ENCODE results near the gene IL1RL1. TPM values are rescaled to one million over a fixed set of nuclear protein-coding genes. Genes with fewer than 3 reads are reported as not detected.
"Not testable (repeated sequence)": the region's sequence is repeated elsewhere in the genome, so short reads cannot be mapped to it uniquely, and the experiment has no call there.

IL1RL1 gene
- total RNA-seq, 2 experiments from 2014 or later: not detected

DNA sequence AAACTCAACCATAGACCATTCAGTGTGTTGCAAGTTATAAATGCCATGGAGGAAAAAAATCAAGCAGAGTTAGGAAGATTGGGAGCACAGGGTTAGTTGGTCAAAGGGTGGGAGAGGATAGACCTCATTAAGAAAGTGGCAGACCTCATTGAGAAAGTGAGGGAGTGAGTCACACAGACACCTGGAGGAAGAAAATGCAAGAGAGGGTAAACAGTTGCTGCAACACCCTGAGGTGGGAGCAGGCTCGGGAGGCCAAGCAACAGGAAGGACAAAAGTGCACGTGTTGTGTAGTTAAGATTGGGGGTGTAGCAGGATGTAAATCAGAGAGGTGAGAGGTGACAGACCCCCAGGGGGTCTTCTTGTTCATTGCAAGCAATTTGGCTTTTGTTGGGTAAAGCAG lies 6.4 kb downstream of the IL1RL1 start:
- TF ChIP-seq CTCF (conservative IDR thresholded peaks at IDR 0.05; ENCODE audit: low read length): no peak
- TF ChIP-seq EZH2phosphoT487 (IDR thresholded peaks at IDR 0.05; ENCODE audit: borderline replicate concordance, low read depth, low read length): no peak
- no peak overlapping the region for H3K4me2 ChIP-seq (ENCODE audit: low read length)
- ChIA-PET POLR2A (no interaction called here), CTCF (ENCODE audit: unreplicated experiment) (no interaction called here)
- H3K36me3 ChIP-seq (ENCODE audit: insufficient read depth, low read length): no peaks in the 10 kb centered on the region
- no TSS peak for BruUV-seq (replicated peaks)
- no peaks in the 10 kb centered on the region for H3K79me2 ChIP-seq (ENCODE audit: insufficient read depth, low read depth, low read length)
- H3K4me1 ChIP-seq (ENCODE audit: insufficient read depth, low read length, poor library complexity, severe bottlenecking): no peaks in the 10 kb centered on the region
- H4K20me1 ChIP-seq (ENCODE audit: insufficient read depth, low read length): no peaks in the 10 kb centered on the region
- DNase-seq (ENCODE audit: low spot score): no peak
- H3K9me2 ChIP-seq (ENCODE audit: insufficient read depth, low read length): no peaks in the 10 kb centered on the region
- intact Hi-C loops (cut with micrococcal nuclease; ENCODE audit: unreplicated experiment): no loop called here
- H3K9me3 ChIP-seq (ENCODE audit: low read length): no peaks in the 10 kb centered on the region
- H3K4me3 ChIP-seq (ENCODE audit: low read depth, low read length, poor library complexity, severe bottlenecking): no peak overlapping the region
- H2AFZ ChIP-seq (ENCODE audit: low read length): no peak overlapping the region
- no peak overlapping the region for H3K27ac ChIP-seq (ENCODE audit: low read depth, low read length, poor library complexity, severe bottlenecking)

GRCh38 chr2:102318437-102318836 lies 7.1 kb downstream of the IL1RL1 start:
- H3K79me2 ChIP-seq (ENCODE audit: insufficient read depth, low read depth, low read length): no peaks in the 10 kb centered on the region
- H3K36me3 ChIP-seq (ENCODE audit: insufficient read depth, low read length): no peaks in the 10 kb centered on the region
- H3K4me2 ChIP-seq (ENCODE audit: low read length): no peak overlapping the region
- BruUV-seq (replicated peaks): no TSS peak
- no peak for DNase-seq (ENCODE audit: low spot score)
- intact Hi-C loops (cut with micrococcal nuclease; ENCODE audit: unreplicated experiment): no loop called here
- H2AFZ ChIP-seq (ENCODE audit: low read length): no peak overlapping the region
- POLR2A ChIA-PET: no interaction called here
- no peak overlapping the region for H3K27ac ChIP-seq (ENCODE audit: low read depth, low read length, poor library complexity, severe bottlenecking)
- CTCF ChIA-PET (ENCODE audit: unreplicated experiment): no interaction called here
- no peaks in the 10 kb centered on the region for H4K20me1 ChIP-seq (ENCODE audit: insufficient read depth, low read length)
- no peak for TF ChIP-seq EZH2phosphoT487 (IDR thresholded peaks at IDR 0.05; ENCODE audit: borderline replicate concordance, low read depth, low read length)
- TF ChIP-seq CTCF (conservative IDR thresholded peaks at IDR 0.05; ENCODE audit: low read length): no peak
- no peaks in the 10 kb centered on the region for H3K9me3 ChIP-seq (ENCODE audit: low read length)
- no peaks in the 10 kb centered on the region for H3K4me1 ChIP-seq (ENCODE audit: insufficient read depth, low read length, poor library complexity, severe bottlenecking)
- no peaks in the 10 kb centered on the region for H3K9me2 ChIP-seq (ENCODE audit: insufficient read depth, low read length)
- H3K4me3 ChIP-seq (ENCODE audit: low read depth, low read length, poor library complexity, severe bottlenecking): no peak overlapping the region

DNA sequence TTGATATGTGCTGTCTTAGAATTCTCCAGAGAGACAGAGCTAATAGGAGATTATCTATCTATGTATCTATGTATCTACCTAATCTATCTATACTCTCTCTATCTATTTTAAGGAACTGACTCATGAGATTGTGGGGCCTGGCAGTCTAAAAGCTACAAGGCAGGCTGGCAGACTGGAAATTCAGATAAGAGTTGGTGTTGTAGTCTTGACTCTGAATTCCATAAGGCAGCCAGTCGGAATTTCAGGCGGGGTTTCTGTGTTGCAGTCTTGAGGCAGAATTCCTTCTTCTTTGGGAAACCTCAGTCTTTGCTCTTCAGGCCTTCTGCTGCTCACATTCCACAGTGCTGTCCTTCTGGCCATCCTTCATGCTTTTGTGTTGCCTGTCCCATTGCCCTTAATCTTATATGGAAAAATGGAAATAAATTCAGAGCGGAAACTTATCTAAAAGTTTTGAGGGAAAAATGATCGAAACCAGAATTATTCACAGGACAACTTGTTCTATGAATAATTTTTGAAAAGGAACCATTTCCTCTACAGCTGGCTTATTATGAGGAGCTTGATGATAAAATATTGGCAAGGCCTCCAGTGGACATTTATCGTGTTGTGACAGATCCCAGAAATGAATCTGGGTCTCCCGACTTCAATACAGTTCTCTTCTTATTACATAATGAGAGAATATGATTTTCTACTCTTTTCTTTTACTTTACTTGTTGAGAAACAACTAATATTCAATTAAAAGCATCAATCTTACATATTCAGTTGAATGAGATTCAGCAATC lies 10.8 kb downstream of the IL1RL1 start:
- DNase-seq (ENCODE audit: low spot score): no peak
- H3K9me2 ChIP-seq (ENCODE audit: insufficient read depth, low read length): no peaks in the 10 kb centered on the region
- no TSS peak for BruUV-seq (replicated peaks)
- no peak overlapping the region for H3K27ac ChIP-seq (ENCODE audit: low read depth, low read length, poor library complexity, severe bottlenecking)
- no peaks in the 10 kb centered on the region for H3K36me3 ChIP-seq (ENCODE audit: insufficient read depth, low read length)
- no peaks in the 10 kb centered on the region for H3K9me3 ChIP-seq (ENCODE audit: low read length)
- H2AFZ ChIP-seq (ENCODE audit: low read length): no peak overlapping the region
- TF ChIP-seq EZH2phosphoT487 (IDR thresholded peaks at IDR 0.05; ENCODE audit: borderline replicate concordance, low read depth, low read length): no peak
- no peak for TF ChIP-seq CTCF (conservative IDR thresholded peaks at IDR 0.05; ENCODE audit: low read length)
- H3K4me1 ChIP-seq (ENCODE audit: insufficient read depth, low read length, poor library complexity, severe bottlenecking): no peaks in the 10 kb centered on the region
- no peak overlapping the region for H3K4me2 ChIP-seq (ENCODE audit: low read length)
- ChIA-PET POLR2A (no interaction called here), CTCF (ENCODE audit: unreplicated experiment) (no interaction called here)
- intact Hi-C loops (cut with micrococcal nuclease; ENCODE audit: unreplicated experiment): no loop called here
- no peaks in the 10 kb centered on the region for H4K20me1 ChIP-seq (ENCODE audit: insufficient read depth, low read length)
- no peaks in the 10 kb centered on the region for H3K79me2 ChIP-seq (ENCODE audit: insufficient read depth, low read depth, low read length)
- H3K4me3 ChIP-seq (ENCODE audit: low read depth, low read length, poor library complexity, severe bottlenecking): no peak overlapping the region

DNA sequence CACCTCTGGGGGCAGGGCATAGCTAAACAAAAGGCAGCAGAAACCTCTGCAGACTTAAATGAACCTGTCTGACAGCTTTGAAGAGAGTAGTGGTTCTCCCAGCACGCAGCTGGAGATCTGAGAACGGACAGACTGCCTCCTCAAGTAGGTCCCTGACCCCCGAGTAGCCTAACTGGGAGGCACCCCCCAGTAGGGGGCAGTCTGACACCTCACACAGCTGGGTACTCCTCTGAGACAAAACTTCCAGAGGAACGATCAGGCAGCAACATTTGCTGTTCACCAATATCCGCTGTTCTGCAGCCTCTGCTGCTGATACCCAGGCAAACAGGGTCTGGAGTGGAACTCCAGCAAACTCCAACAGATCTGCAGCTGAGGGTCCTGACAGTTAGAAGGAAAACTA lies 13.6 kb downstream of the IL1RL1 start:
- H3K36me3 ChIP-seq (ENCODE audit: insufficient read depth, low read length); DNase-seq (ENCODE audit: low spot score); H3K27ac ChIP-seq (ENCODE audit: low read depth, low read length, poor library complexity, severe bottlenecking); H2AFZ ChIP-seq (ENCODE audit: low read length); H3K4me1 ChIP-seq (ENCODE audit: insufficient read depth, low read length, poor library complexity, severe bottlenecking); H4K20me1 ChIP-seq (ENCODE audit: insufficient read depth, low read length); H3K4me2 ChIP-seq (ENCODE audit: low read length); H3K9me3 ChIP-seq (ENCODE audit: low read length); intact Hi-C loops (cut with micrococcal nuclease; ENCODE audit: unreplicated experiment); BruUV-seq (replicated peaks); H3K79me2 ChIP-seq (ENCODE audit: insufficient read depth, low read depth, low read length); POLR2A ChIA-PET; H3K4me3 ChIP-seq (ENCODE audit: low read depth, low read length, poor library complexity, severe bottlenecking); H3K9me2 ChIP-seq (ENCODE audit: insufficient read depth, low read length); CTCF ChIA-PET (ENCODE audit: unreplicated experiment): not testable (repeated sequence)
